H9 (cell line): ENCODE results near the gene UBXN11. TPM values are rescaled to one million over a fixed set of nuclear protein-coding genes. Genes with fewer than 3 reads are reported as not detected.

ENCODE experiments used
- DNase-seq: peaks from one replicate; pipeline ENCODE4 v3.0.0-alpha.2; 2017
- H2AFZ ChIP-seq: one replicate; pipeline ENCODE4 v1.6.1; 2013; ENCODE audit warnings: mild to moderate bottlenecking, low read length, control low read depth, moderate library complexity
- H2AK5ac ChIP-seq: 2 replicates; pipeline ENCODE4 v1.6.1; 2013; ENCODE audit warnings: low read length, control low read depth, mixed read lengths; ENCODE audit not compliant: insufficient read length
- H2BK120ac ChIP-seq: one replicate; pipeline ENCODE4 v1.6.1; 2013; ENCODE audit warnings: low read depth, mild to moderate bottlenecking, low read length, control low read depth, inconsistent platforms; ENCODE audit not compliant: poor library complexity, severe bottlenecking
- H2BK12ac ChIP-seq: 2 replicates; pipeline ENCODE4 v1.6.1; 2013; ENCODE audit warnings: low read length, control low read depth, mixed read lengths, low read depth; ENCODE audit not compliant: insufficient read length
- H2BK15ac ChIP-seq: 2 replicates; pipeline ENCODE4 v1.6.1; 2013; ENCODE audit warnings: low read depth, low read length, control low read depth
- H2BK20ac ChIP-seq: one replicate; pipeline ENCODE4 v1.6.1; 2013; ENCODE audit warnings: low read depth, mild to moderate bottlenecking, low read length, control low read depth, inconsistent platforms; ENCODE audit not compliant: poor library complexity, severe bottlenecking
- H2BK5ac ChIP-seq: 2 replicates; pipeline ENCODE4 v1.6.1; 2013; ENCODE audit warnings: low read length, control low read depth, mixed read lengths; ENCODE audit not compliant: insufficient read length
- H3K14ac ChIP-seq: 2 replicates; pipeline ENCODE4 v1.6.1; 2013; ENCODE audit warnings: low read length, control low read depth; ENCODE audit not compliant: insufficient read depth
- H3K18ac ChIP-seq: 2 replicates; pipeline ENCODE4 v1.6.1; 2013; ENCODE audit warnings: low read depth, mild to moderate bottlenecking, mixed read lengths, low read length, control low read depth; ENCODE audit not compliant: insufficient read length
- H3K23ac ChIP-seq: 2 replicates; pipeline ENCODE4 v1.6.1; 2013; ENCODE audit warnings: low read length, control low read depth, mixed read lengths, low read depth; ENCODE audit not compliant: insufficient read length
- H3K23me2 ChIP-seq: 2 replicates; pipeline ENCODE4 v1.6.1; 2013; ENCODE audit warnings: low read depth, mild to moderate bottlenecking, mixed read lengths, low read length, control low read depth; ENCODE audit not compliant: insufficient read length, poor library complexity, severe bottlenecking
- H3K27ac ChIP-seq: 2 replicates; pipeline ENCODE4 v1.5.1; 2013; ENCODE audit warnings: low read length, control low read depth, mixed read lengths, low read depth; ENCODE audit not compliant: insufficient read length
- H3K27me3 ChIP-seq: 2 replicates; pipeline ENCODE4 v1.6.1; 2013; ENCODE audit warnings: low read length, control low read depth, inconsistent platforms; ENCODE audit not compliant: insufficient read depth
- H3K4ac ChIP-seq: 2 replicates; pipeline ENCODE4 v1.6.1; 2013; ENCODE audit warnings: low read depth, mild to moderate bottlenecking, control low read depth, inconsistent platforms, low read length, moderate library complexity
- H3K4me1 ChIP-seq: 2 replicates; pipeline ENCODE4 v1.6.1; 2013; ENCODE audit warnings: low read length, control low read depth, inconsistent platforms; ENCODE audit not compliant: insufficient read depth
- H3K4me2 ChIP-seq: 2 replicates; pipeline ENCODE4 v1.6.1; 2013; ENCODE audit warnings: low read length, control low read depth, mixed read lengths; ENCODE audit not compliant: insufficient read length, insufficient read depth
- H3K56ac ChIP-seq: 2 replicates; pipeline ENCODE4 v1.6.1; 2013; ENCODE audit warnings: low read depth, mild to moderate bottlenecking, mixed read lengths, low read length, control low read depth; ENCODE audit not compliant: insufficient read length
- H3K79me1 ChIP-seq: 2 replicates; pipeline ENCODE4 v1.6.1; 2013; ENCODE audit warnings: low read depth, mild to moderate bottlenecking, moderate library complexity, low read length, control low read depth, inconsistent platforms; ENCODE audit not compliant: insufficient read depth, poor library complexity, severe bottlenecking
- H3K79me2 ChIP-seq: 2 replicates; pipeline ENCODE4 v1.6.1; 2013; ENCODE audit warnings: low read length, control low read depth, inconsistent platforms; ENCODE audit not compliant: insufficient read depth
- H3K9ac ChIP-seq: 2 replicates; pipeline ENCODE4 v1.6.1; 2013; ENCODE audit warnings: low read length, control low read depth, mixed read lengths; ENCODE audit not compliant: insufficient read length; ENCODE audit errors: extremely low read depth
- H3K9me3 ChIP-seq: one replicate; pipeline ENCODE4 v1.6.1; 2013; ENCODE audit warnings: low read depth, low read length, inconsistent platforms; ENCODE audit not compliant: control insufficient read depth
- H3T11ph ChIP-seq: one replicate; pipeline ENCODE4 v1.6.1; 2013; ENCODE audit warnings: mild to moderate bottlenecking, low read length, control low read depth, inconsistent platforms
- H4K20me1 ChIP-seq: one replicate; pipeline ENCODE4 v1.6.1; 2013; ENCODE audit not compliant: control insufficient read depth, insufficient read length, insufficient read depth
- H4K5ac ChIP-seq: 2 replicates; pipeline ENCODE4 v1.6.1; 2013; ENCODE audit warnings: low read depth, mild to moderate bottlenecking, mixed read lengths, low read length, control low read depth; ENCODE audit not compliant: insufficient read length
- H4K8ac ChIP-seq: replicated peaks from 2 replicates; pipeline ENCODE4 v1.6.1; 2013; ENCODE audit warnings: low read length, control low read depth, mixed read lengths, low read depth; ENCODE audit not compliant: insufficient read length
- H4K91ac ChIP-seq: 2 replicates; pipeline ENCODE4 v1.6.1; 2013; ENCODE audit warnings: low read depth, mild to moderate bottlenecking, moderate library complexity, mixed read lengths, low read length, control low read depth; ENCODE audit not compliant: insufficient read length
- H3K27ac Mint-ChIP-seq, 3 experiments: 2 replicates in 2 of 3; 3 replicates in 1 of 3; pipeline ENCODE4 v1.8.0; 2020 to 2021; ENCODE audit warnings: mixed read lengths in 3 of 3, mild to moderate bottlenecking in 1 of 3, moderate library complexity in 1 of 3
- H3K27me3 Mint-ChIP-seq: 2 replicates; pipeline ENCODE4 v1.8.0; 2021; ENCODE audit warnings: low read depth, mild to moderate bottlenecking, moderate library complexity, mixed read lengths
- H3K36me3 Mint-ChIP-seq, 3 experiments: 2 replicates in 2 of 3; 3 replicates in 1 of 3; pipeline ENCODE4 v1.8.0; 2020 to 2021; ENCODE audit warnings: low read depth in 3 of 3, mixed read lengths in 3 of 3; ENCODE audit not compliant: insufficient read depth in 1 of 3
- H3K4me1 Mint-ChIP-seq, 2 experiments: 2 replicates each; pipeline ENCODE4 v1.8.0; 2020; ENCODE audit warnings: mixed read lengths in 2 of 2
- H3K4me3 Mint-ChIP-seq, 2 experiments: 2 replicates in 1 of 2; 3 replicates in 1 of 2; pipeline ENCODE4 v1.8.0; 2020 to 2021; ENCODE audit warnings: mild to moderate bottlenecking in 2 of 2, mixed read lengths in 2 of 2, moderate library complexity in 1 of 2
- H3K9me3 Mint-ChIP-seq, 2 experiments: 2 replicates in 1 of 2; 3 replicates in 1 of 2; pipeline ENCODE4 v1.8.0; 2020; ENCODE audit warnings: mild to moderate bottlenecking in 2 of 2, mixed read lengths in 2 of 2, moderate library complexity in 1 of 2
- CTCF ChIP-seq: fragments of 200-600 bp; sonication (generic); conservative IDR thresholded peaks from 3 replicates; pipeline ENCODE4 v1.8.0; 2021; ENCODE audit warnings: antibody characterized with exemption, mild to moderate bottlenecking
- WGBS: extraction: QIAGEN DNeasy Blood & Tissue Kit; methylation state at CpG from one replicate; pipeline ENCODE4 v1.1.7; 2013; ENCODE audit warnings: missing lambda C conversion rate, low lambda C conversion rate, mixed read lengths; ENCODE audit not compliant: insufficient read length; ENCODE audit errors: extremely low coverage; 5-methylcytosine and 5-hydroxymethylcytosine counted together
- total RNA-seq: library from RNA; stranded (reverse); gene quantifications from 2 replicates; pipeline ENCODE4 v1.2.1, GENCODE V29; 2021

Gene UBXN11
- total RNA-seq, 1 experiment from 2014 or later, result 13.7 TPM

GRCh38 chr1:26350343-26350700 lies 43.9 kb upstream of the UBXN11 start:
- H4K91ac ChIP-seq, result no peak overlapping the region
- WGBS, result no CpG with 5 or more reads among the region's 2 CpGs
- H4K20me1 ChIP-seq, result no peaks in the 10 kb centered on the region
- H2BK12ac ChIP-seq, result no peak overlapping the region
- no peaks in the 10 kb centered on the region for H3K9me3 ChIP-seq
- H4K8ac ChIP-seq, result no peak overlapping the region
- no peaks in the 10 kb centered on the region for H3K23me2 ChIP-seq
- H4K5ac ChIP-seq, result no peak overlapping the region
- Mint-ChIP-seq H3K27ac (peak overlapping the region in 1 of 3 experiments; percentile 32; a peak in 2 of 7 replicates), H3K4me1 (peaks cover 27 to 31% of the 10 kb centered on the region in 2 experiments), H3K36me3 (no peaks in the 10 kb centered on the region; a peak in 1 of 7 replicates), H3K9me3 (no peaks in the 10 kb centered on the region), H3K27me3 (no peaks in the 10 kb centered on the region), H3K4me3 (no peak overlapping the region)
- H3K9ac ChIP-seq, result no peak overlapping the region
- no peak overlapping the region for H3K18ac ChIP-seq
- no peak for TF ChIP-seq CTCF
- peaks cover 3% of the 10 kb centered on the region; the same call in 1 of the 2 replicates for H3K4me1 ChIP-seq
- H2BK120ac ChIP-seq, result no peak overlapping the region
- no peak overlapping the region for H2AFZ ChIP-seq
- no peaks in the 10 kb centered on the region for H3K79me1 ChIP-seq
- no peaks in the 10 kb centered on the region for H3K79me2 ChIP-seq
- no peaks in the 10 kb centered on the region for H3K27me3 ChIP-seq
- H2BK5ac ChIP-seq, result no peak overlapping the region
- no peak overlapping the region for H2BK20ac ChIP-seq
- DNase-seq, result no peak
- H3K4ac ChIP-seq, result no peak overlapping the region
- H3K4me2 ChIP-seq, result no peak overlapping the region
- no peak overlapping the region for H3K27ac ChIP-seq
- no peak overlapping the region for H3K14ac ChIP-seq
- H3K56ac ChIP-seq, result no peak overlapping the region
- H2AK5ac ChIP-seq, result no peak overlapping the region
- H2BK15ac ChIP-seq, result no peak overlapping the region
- H3K23ac ChIP-seq, result no peak overlapping the region
- H3T11ph ChIP-seq, result no peak overlapping the region
